Measurements from ENCODE around the gene SLC25A21.
"Not testable (repeated sequence)": the region's sequence is repeated elsewhere in the genome, so short reads cannot be mapped to it uniquely, and the experiment has no call there.

DNA sequence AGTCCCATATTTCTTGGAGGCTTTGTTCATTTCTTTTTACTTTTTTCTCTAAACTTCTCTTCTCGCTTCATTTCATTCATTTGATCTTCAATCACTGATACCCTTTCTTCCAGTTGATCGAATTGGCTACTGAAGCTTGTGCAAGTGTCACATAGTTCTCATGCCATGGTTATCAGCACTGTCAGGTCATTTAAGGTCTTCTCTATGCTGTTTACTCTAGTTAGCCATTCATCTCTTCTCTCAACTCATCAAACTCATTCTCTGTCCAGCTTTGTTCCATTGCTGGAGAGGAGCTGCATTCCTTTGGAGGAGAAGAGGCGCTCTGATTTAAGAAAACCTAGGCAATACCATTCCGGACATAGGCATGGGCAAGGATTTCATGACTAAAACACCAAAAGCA lies 192.0 kb downstream of the SLC25A21 start:
- TF ChIP-seq TAF1 (IDR thresholded peaks at IDR 0.05; ENCODE audit: borderline replicate concordance, low read depth, low read length); POLR2A (IDR thresholded peaks at IDR 0.05; ENCODE audit: low read depth, low read length); POLR2AphosphoS5 (IDR thresholded peaks at IDR 0.05; ENCODE audit: low read depth, low read length): not testable (repeated sequence)
